ENCODE data around the gene MBNL1.

Gene MBNL1

DNA sequence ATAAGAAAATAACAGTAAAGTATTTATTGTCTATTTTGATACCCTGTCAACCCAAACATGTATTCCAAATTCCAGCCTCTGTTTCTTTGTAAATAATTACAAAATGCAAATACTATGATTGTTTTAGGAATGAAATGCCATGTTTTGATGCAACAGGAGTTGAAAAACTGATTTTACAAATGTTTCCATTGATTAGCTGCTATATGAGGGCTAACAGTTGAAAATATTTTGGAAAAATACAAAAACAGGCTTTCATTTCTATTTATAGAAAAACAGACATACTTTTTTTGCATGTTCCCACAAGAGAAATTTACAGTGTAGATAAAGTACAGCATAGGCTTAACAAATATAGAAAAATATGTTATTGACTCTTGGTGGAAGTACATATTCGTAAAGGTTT lies 20.0 kb downstream of the MBNL1 start:
- DNase-seq = no peak
- H3K36me3 Mint-ChIP-seq = peaks cover 18 to 37% of the 10 kb centered on the region in 2 donors
- no peak overlapping the region for H3K27ac Mint-ChIP-seq
- H3K4me3 Mint-ChIP-seq = no peak overlapping the region
- H3K9me3 Mint-ChIP-seq = no peaks in the 10 kb centered on the region
- H3K4me1 Mint-ChIP-seq = peaks cover 27 to 72% of the 10 kb centered on the region in 2 donors
- H3K27me3 Mint-ChIP-seq = no peaks in the 10 kb centered on the region
- no peak for ATAC-seq (replicated peaks)

DNA sequence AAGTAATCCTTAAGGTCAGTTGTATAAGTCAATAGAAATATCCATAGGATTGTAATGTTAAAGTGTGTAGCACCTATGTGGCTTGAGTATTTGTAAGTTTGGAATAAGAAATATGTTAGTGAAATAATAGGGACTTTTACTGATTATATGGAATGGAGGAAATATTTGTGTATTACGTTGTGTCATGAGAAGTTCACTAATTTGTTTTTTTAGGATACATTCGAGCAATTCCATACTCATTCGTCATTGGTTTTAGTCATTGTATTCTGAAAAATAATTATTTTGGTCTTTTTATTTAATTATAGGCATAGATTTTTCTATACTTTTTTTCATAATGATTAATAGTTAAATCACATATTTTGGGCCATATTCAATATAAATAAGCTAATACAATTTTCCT lies 21.0 kb downstream of the MBNL1 start:
- no peak overlapping the region for H3K4me3 Mint-ChIP-seq
- H3K27me3 Mint-ChIP-seq = no peaks in the 10 kb centered on the region
- no peak overlapping the region for H3K27ac Mint-ChIP-seq
- H3K36me3 Mint-ChIP-seq = peaks cover 18 to 37% of the 10 kb centered on the region in 2 donors
- H3K9me3 Mint-ChIP-seq = no peaks in the 10 kb centered on the region
- ATAC-seq (replicated peaks) (no peak), DNase-seq (no peak)
- H3K4me1 Mint-ChIP-seq = peaks cover 24 to 66% of the 10 kb centered on the region in 2 donors

DNA sequence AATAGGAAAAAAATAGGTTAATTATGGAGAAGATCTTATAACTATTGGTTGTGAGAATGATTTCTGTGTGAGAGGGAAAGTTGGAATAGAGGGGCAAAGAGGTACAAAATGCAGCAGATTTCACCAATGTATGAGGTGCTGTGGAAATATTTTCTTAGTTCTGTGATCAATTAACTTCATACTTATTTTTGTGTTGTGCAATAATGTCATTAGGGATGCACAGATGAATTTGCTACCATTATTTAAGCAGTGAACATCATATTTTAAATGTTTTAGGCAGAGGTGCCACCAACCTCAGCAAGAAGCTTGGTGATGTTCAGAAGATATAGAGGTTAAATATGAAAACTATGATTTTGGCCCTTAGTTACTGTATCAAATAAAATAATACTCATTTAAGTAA lies 21.6 kb downstream of the MBNL1 start:
- peaks cover 14 to 34% of the 10 kb centered on the region in 2 donors for H3K36me3 Mint-ChIP-seq
- DNase-seq = no peak
- ATAC-seq (replicated peaks) = no peak
- H3K27me3 Mint-ChIP-seq = no peaks in the 10 kb centered on the region
- H3K27ac Mint-ChIP-seq = no peak overlapping the region
- H3K9me3 Mint-ChIP-seq = no peaks in the 10 kb centered on the region
- H3K4me1 Mint-ChIP-seq = peaks cover 21 to 62% of the 10 kb centered on the region in 2 donors
- peak overlapping the region; percentile 9 to 23 for H3K4me3 Mint-ChIP-seq

DNA sequence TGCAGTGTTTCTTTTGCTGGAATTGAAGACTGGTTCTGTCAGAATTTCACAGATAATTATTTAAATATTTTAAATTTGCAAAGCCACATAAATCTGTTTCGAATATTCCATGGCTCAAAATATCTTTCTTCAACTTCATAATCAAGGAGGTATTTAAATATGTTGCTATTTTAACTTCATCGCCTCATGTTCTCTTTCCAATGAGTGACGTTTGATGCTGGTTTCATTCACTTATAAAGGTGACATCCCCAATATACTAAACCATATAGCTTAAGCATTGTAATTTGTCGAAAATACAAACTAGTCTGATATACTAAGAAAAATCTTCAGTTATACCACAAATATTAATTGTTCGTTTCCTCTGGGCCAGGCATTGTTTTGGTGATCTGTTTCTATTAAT lies 22.5 kb downstream of the MBNL1 start:
- no peaks in the 10 kb centered on the region for H3K9me3 Mint-ChIP-seq
- H3K27me3 Mint-ChIP-seq = no peaks in the 10 kb centered on the region
- peaks cover 30 to 66% of the 10 kb centered on the region in 2 donors for H3K4me1 Mint-ChIP-seq
- peak overlapping the region; percentile 56 for H3K27ac Mint-ChIP-seq
- H3K4me3 Mint-ChIP-seq = peak overlapping the region in 1 of 2 donors; percentile 10
- no peak for ATAC-seq (replicated peaks)
- DNase-seq = no peak
- peaks cover 16 to 38% of the 10 kb centered on the region in 2 donors for H3K36me3 Mint-ChIP-seq

DNA sequence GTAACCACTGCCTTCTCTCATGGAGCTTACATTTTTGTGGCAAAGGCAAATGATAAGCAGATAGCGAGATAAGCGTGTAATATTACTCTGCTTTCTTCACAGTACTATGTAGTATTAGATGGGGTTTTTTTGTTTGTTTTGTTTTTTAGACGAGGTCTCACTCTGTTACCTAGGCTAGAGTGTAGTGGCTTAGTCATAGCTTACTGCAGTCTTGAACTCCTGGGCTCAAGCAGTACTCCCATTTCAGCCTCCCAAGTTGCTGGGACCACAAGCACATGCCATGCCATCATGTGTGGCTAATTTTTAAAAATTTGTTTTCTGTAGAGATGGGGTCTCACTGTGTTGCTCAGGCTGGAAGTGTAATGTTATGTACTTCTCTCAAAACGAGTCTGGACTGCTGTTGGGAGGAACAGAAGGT lies 22.9 kb downstream of the MBNL1 start:
- peak in 1 of 2 donors; percentile 38 for ATAC-seq (replicated peaks)
- Mint-ChIP-seq H3K4me3 (peak overlapping the region in 1 of 2 donors; percentile 10), H3K27me3 (no peaks in the 10 kb centered on the region), H3K27ac (peak overlapping the region; percentile 56), H3K4me1 (peaks cover 32 to 67% of the 10 kb centered on the region in 2 donors), H3K36me3 (peaks cover 18 to 39% of the 10 kb centered on the region in 2 donors), H3K9me3 (no peaks in the 10 kb centered on the region)
- no peak for DNase-seq

DNA sequence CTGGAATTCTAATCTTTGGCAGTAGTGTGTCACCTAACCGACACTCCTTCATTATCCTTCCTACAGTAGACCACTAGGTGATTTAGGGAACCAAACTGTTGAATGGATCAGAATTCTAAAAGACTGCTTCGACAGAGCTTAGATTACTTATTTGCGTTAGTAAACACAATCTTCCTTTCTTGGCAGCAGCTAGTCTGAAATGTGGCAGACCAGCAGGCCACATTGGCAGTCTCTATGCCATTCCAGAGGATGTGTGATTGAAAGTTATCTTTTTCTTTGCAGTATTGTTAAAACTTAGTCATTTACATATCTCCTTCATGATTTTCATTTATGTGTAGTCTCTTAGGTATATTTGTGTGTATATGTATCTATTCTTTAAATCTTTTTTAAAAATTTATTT lies 23.6 kb downstream of the MBNL1 start:
- H3K27me3 Mint-ChIP-seq = no peaks in the 10 kb centered on the region
- peaks cover 17 to 40% of the 10 kb centered on the region in 2 donors for H3K36me3 Mint-ChIP-seq
- no peaks in the 10 kb centered on the region for H3K9me3 Mint-ChIP-seq
- no peak overlapping the region for H3K4me3 Mint-ChIP-seq
- ATAC-seq (replicated peaks) = no peak
- peak overlapping the region; percentile 56 for H3K27ac Mint-ChIP-seq
- no peak for DNase-seq
- H3K4me1 Mint-ChIP-seq = peaks cover 34 to 67% of the 10 kb centered on the region in 2 donors

DNA sequence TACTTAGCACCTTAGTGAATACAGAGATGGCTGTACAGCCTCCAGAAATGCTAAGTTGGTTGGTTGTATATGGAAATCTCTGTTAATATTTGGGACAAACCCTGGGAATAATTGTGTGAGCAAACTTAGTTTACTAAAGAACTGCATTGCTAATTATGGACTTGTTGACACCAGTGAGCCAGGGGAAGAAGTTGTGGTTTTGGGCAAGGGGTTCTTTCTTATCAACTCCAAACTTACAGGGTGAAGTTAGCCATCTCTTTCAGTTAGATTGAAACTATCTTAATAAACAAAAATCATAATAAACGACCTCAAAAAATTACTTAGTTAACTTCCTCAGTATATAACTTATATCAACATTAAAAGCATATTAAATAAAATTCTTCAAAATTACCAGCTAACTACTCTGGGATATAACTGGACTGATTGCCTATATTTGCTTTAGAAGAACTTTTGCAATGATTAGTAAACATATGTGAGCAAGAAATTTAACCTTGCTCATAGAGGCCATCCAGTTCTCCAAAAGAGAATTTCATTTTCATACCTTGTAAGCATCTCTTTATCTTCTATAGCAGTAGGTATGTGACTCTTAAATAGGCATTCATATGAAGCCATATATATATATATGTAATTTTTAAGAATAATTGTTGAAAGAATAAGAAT lies 24.7 kb downstream of the MBNL1 start:
- Mint-ChIP-seq H3K9me3 (no peaks in the 10 kb centered on the region), H3K27ac (no peak overlapping the region), H3K27me3 (no peaks in the 10 kb centered on the region), H3K4me1 (peaks cover 36 to 68% of the 10 kb centered on the region in 2 donors), H3K36me3 (peaks cover 22 to 43% of the 10 kb centered on the region in 2 donors), H3K4me3 (no peak overlapping the region)
- DNase-seq (no peak), ATAC-seq (replicated peaks) (no peak)

DNA sequence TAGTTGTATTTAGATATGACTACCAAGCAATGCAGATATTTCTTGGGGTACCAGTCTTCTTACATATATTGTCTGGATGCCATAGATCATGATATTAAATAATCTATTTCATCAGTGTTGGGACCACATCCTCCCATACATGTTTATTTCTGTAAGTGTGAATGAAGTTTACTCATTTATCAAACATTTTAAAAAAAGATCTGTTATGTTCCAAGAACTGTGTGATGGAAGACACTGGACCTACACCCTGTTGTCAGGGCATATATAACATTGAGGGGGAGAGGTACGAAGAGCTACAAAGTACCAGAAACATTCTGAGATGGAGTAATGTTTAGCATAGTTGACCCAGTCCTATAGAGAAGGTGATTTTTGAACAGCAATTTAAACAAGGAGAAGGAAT lies 26.6 kb downstream of the MBNL1 start:
- DNase-seq (no peak), ATAC-seq (replicated peaks) (no peak)
- peaks cover 39 to 53% of the 10 kb centered on the region in 2 donors for H3K36me3 Mint-ChIP-seq
- H3K4me3 Mint-ChIP-seq = no peak overlapping the region
- H3K27me3 Mint-ChIP-seq = no peaks in the 10 kb centered on the region
- peaks cover 48 to 73% of the 10 kb centered on the region in 2 donors for H3K4me1 Mint-ChIP-seq
- no peaks in the 10 kb centered on the region for H3K9me3 Mint-ChIP-seq
- H3K27ac Mint-ChIP-seq = peak overlapping the region; percentile 2

DNA sequence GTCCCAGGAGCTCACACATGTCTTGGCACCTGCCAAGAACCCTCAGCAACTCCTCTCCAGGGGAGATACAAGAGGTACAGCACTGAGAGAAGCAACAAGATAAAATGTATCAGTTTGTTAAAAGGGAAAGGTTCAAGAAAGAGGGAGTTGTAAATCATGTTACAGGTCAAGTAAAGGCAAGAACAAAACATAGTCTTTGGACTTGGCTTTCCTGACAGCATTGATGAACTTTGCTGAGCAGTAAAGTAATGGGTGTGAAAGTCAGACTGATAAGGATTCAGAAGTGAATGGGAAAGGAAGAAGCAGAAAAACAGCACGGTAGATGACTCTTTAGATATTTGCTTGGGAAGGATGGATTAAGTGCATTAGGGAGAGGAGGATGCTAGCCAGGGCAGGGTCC lies 27.1 kb downstream of the MBNL1 start:
- peaks cover 43 to 55% of the 10 kb centered on the region in 2 donors for H3K36me3 Mint-ChIP-seq
- H3K4me1 Mint-ChIP-seq = peaks cover 47 to 74% of the 10 kb centered on the region in 2 donors

DNA sequence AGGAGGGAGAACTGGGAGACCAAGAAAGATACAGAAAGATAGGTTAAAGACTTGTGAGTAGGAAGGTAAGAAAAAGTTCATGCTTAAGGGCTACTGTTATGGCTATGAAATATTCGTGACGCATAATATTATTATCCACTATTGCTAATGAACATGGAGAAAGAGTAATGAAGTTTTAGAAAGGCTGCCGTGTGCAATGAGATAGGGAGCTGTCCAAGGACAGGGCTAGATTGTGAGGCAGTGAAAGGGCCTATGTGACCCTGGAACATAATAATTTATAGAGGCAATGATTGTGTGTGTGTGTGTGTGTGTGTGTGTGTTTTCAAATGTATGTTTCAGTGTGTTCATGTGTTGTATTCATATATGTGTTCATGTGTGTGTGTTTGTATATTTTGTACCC lies 27.7 kb downstream of the MBNL1 start:
- DNase-seq (no peak), ATAC-seq (replicated peaks) (no peak)
- Mint-ChIP-seq H3K36me3 (peaks cover 43 to 56% of the 10 kb centered on the region in 2 donors), H3K27ac (peak overlapping the region; percentile 2), H3K9me3 (no peaks in the 10 kb centered on the region), H3K27me3 (no peaks in the 10 kb centered on the region), H3K4me3 (peak overlapping the region in 1 of 2 donors; percentile 2), H3K4me1 (peaks cover 46 to 72% of the 10 kb centered on the region in 2 donors)

More for the DNA sequence above, 27.1 kb downstream of the MBNL1 start:
- Mint-ChIP-seq H3K4me3 (peak overlapping the region in 1 of 2 donors; percentile 2), H3K27me3 (no peaks in the 10 kb centered on the region), H3K27ac (peak overlapping the region; percentile 2), H3K9me3 (no peaks in the 10 kb centered on the region)
- no peak for ATAC-seq (replicated peaks)
- no peak for DNase-seq

DNA sequence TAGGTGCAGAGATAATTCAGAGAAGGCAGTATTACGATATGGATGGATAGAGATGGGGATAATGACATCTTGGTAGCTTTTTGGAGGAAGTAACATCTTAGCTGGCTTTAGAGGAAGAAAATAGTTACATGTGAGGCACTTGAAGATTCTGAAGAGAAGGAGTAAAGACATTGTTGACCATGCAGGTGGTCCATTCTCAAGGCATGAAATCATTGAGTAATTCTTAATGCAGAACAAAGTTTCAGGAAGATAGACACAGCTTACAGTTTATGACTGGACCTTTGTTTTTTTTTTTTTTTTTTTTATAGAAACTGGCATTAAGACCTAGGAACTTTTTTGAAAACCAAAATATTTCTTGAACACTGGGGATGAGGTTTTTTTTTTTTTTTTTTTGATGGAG lies 28.2 kb downstream of the MBNL1 start:
- Mint-ChIP-seq H3K27ac (peak overlapping the region; percentile 1), H3K4me1 (peaks cover 40 to 66% of the 10 kb centered on the region in 2 donors), H3K36me3 (peaks cover 40 to 53% of the 10 kb centered on the region in 2 donors), H3K9me3 (no peaks in the 10 kb centered on the region), H3K4me3 (peak overlapping the region in 1 of 2 donors; percentile 23), H3K27me3 (no peaks in the 10 kb centered on the region)
- ATAC-seq (replicated peaks) = no peak
- no peak for DNase-seq

DNA sequence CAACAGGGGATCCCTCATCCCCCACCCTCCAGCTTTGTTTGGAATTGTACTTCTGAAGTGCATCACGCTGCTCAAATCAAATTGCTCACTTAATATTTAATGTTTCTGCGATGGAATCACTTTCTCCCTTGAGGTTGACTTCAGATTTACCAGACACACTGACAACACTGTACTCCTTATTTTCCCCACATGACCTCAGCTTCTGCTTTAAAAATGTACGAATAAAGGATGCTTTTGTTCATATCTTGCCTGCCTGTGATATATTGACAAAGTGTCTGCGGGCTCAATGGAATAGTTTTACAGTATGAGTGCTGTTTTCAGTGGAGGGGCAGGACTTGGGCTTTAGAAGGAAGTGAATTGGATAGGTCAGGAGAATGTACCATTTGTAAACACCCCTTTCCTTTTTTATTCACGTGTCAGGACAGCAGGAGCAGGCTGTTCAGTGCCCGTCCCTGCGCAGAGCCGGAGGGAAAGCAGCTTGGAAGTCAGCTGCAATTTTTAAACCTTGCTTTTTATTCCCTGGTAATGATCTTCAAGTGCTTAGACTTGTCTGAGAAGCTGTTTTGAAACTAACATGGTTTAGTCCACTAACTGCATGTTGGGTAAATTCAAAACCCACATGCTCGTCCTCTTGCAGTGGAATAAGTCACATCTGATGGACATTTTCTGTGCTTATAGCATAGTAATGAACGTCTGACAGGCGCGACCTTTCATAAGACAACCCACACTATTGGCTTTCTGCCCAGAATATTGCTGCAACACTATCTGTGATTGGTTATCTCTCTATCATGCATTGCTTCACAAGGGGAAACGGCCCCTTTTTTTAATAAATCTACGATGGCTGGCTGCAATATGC lies 29.9 kb downstream of the MBNL1 start:
- Mint-ChIP-seq H3K27me3 (no peaks in the 10 kb centered on the region), H3K4me3 (peak overlapping the region; percentile 53 to 54), H3K4me1 (peaks cover 37 to 53% of the 10 kb centered on the region in 2 donors), H3K36me3 (peaks cover 40 to 50% of the 10 kb centered on the region in 2 donors), H3K27ac (peak overlapping the region; percentile 90), H3K9me3 (no peaks in the 10 kb centered on the region)
- DNase-seq (peak; percentile 46), ATAC-seq (replicated peaks) (peak; percentile 79 to 83)

DNA sequence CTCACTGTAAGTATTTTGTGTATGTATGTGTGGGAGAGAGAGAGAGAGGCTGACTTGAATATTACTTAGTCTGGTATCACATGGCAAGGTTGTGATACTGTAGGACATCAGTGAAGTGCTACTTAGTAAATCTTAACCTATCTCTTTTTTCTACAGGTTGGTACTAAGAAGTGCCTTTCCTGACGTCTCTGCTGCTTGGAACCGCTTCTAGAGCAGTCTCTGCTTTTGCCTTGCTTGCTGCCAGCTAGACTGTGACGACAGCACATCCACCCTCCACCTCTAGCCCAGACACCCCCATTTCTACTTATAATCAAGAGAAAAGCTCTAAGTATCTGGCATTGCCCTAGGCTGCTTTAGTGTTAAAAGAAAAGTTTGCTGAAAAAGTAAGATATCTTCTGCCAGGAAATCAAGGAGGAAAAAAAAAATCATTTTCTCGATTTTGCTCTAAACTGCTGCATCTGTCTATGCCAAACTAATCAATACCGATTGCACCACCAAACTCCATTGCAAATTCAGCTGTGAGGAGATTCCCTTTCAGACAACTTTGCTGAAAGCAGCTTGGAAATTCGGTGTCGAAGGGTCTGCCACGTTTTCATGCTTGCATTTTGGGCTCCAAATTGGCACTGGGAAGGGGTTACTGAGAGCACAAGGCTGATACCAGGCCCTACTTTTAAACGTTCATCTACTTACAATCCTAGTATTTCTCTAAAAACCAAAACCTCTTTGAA lies 30.7 kb downstream of the MBNL1 start:
- DNase-seq = no peak
- no peaks in the 10 kb centered on the region for H3K27me3 Mint-ChIP-seq
- peak overlapping the region; percentile 90 for H3K27ac Mint-ChIP-seq
- ATAC-seq (replicated peaks) = peak in 1 of 2 donors; percentile 17
- peak overlapping the region; percentile 17 to 54 for H3K4me3 Mint-ChIP-seq
- peaks cover 40 to 58% of the 10 kb centered on the region in 2 donors for H3K4me1 Mint-ChIP-seq
- no peaks in the 10 kb centered on the region for H3K9me3 Mint-ChIP-seq
- H3K36me3 Mint-ChIP-seq = peaks cover 40 to 50% of the 10 kb centered on the region in 2 donors
